SH-SY5Y (cell line): ENCODE results near the gene PDRG1.

Experiments used
- GATA2 ChIP-seq: IDR thresholded peaks from 2 replicates; pipeline ENCODE4 v1.6.1; 2011; ENCODE audit warnings: mild to moderate bottlenecking, low read depth, low read length
- GATA3 ChIP-seq: IDR thresholded peaks from 2 replicates; pipeline ENCODE4 v1.6.1; 2011; ENCODE audit warnings: low read depth, mild to moderate bottlenecking, low read length, moderate library complexity

- TF ChIP-seq GATA2 = no peak
- TF ChIP-seq GATA3 = no peak
Observed at GRCh38 chr20:31924561-31924960, 27.3 kb downstream of the PDRG1 start.
